LoVo (cell line): ENCODE results near the gene SMYD5.
"Not testable (repeated sequence)": the region's sequence is repeated elsewhere in the genome, so short reads cannot be mapped to it uniquely, and the experiment has no call there.

Experiments used
- DNase-seq: peaks from one replicate; pipeline ENCODE4 v3.0.0-alpha.2; 2016; ENCODE audit warnings: low spot score

Gene SMYD5

GRCh38 chr2:73259704-73260337, 45.8 kb downstream of the SMYD5 start:
- DNase-seq, result no peak

GRCh38 chr2:73260338-73260984, 46.4 kb downstream of the SMYD5 start:
- no peak for DNase-seq

- no peak for DNase-seq
These were observed 48.1 kb downstream of the SMYD5 start for GRCh38 chr2:73262108-73262651.

- DNase-seq, result not testable (repeated sequence)
These were observed 48.8 kb downstream of the SMYD5 start for GRCh38 chr2:73262691-73263429.

GRCh38 chr2:73263540-73264331, 49.7 kb downstream of the SMYD5 start:
- DNase-seq, result no peak

- no peak for DNase-seq
These were observed 50.2 kb downstream of the SMYD5 start for GRCh38 chr2:73264332-73264606.

GRCh38 chr2:73264783-73265182, 50.7 kb downstream of the SMYD5 start:
- DNase-seq, result no peak

GRCh38 chr2:73265298-73266060, 51.4 kb downstream of the SMYD5 start:
- no peak for DNase-seq

GRCh38 chr2:73266061-73266901, 52.2 kb downstream of the SMYD5 start:
- DNase-seq, result no peak

- no peak for DNase-seq
These were observed 53.0 kb downstream of the SMYD5 start for GRCh38 chr2:73267008-73267407.

GRCh38 chr2:73268366-73268829, 54.4 kb downstream of the SMYD5 start:
- no peak for DNase-seq

- DNase-seq, result peak; percentile 90
These were observed 55.0 kb downstream of the SMYD5 start for GRCh38 chr2:73268830-73269685.

- no peak for DNase-seq
These were observed 55.8 kb downstream of the SMYD5 start for GRCh38 chr2:73269686-73270465.

- no peak for DNase-seq
These were observed 58.2 kb downstream of the SMYD5 start for GRCh38 chr2:73272270-73272669.
